GM18867 (cell line): ENCODE results near the gene PRODH.
"Not testable (repeated sequence)": the region's sequence is repeated elsewhere in the genome, so short reads cannot be mapped to it uniquely, and the experiment has no call there.

Source experiments
- ATAC-seq: cut with Tn5 transposase; IDR thresholded peaks from one replicate; pipeline ENCODE4 v1.9.1; 2021; ENCODE audit warnings: mild to moderate bottlenecking, moderate library complexity; ENCODE audit not compliant: unreplicated experiment

The PRODH gene, protein sequence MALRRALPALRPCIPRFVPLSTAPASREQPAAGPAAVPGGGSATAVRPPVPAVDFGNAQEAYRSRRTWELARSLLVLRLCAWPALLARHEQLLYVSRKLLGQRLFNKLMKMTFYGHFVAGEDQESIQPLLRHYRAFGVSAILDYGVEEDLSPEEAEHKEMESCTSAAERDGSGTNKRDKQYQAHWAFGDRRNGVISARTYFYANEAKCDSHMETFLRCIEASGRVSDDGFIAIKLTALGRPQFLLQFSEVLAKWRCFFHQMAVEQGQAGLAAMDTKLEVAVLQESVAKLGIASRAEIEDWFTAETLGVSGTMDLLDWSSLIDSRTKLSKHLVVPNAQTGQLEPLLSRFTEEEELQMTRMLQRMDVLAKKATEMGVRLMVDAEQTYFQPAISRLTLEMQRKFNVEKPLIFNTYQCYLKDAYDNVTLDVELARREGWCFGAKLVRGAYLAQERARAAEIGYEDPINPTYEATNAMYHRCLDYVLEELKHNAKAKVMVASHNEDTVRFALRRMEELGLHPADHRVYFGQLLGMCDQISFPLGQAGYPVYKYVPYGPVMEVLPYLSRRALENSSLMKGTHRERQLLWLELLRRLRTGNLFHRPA

DNA sequence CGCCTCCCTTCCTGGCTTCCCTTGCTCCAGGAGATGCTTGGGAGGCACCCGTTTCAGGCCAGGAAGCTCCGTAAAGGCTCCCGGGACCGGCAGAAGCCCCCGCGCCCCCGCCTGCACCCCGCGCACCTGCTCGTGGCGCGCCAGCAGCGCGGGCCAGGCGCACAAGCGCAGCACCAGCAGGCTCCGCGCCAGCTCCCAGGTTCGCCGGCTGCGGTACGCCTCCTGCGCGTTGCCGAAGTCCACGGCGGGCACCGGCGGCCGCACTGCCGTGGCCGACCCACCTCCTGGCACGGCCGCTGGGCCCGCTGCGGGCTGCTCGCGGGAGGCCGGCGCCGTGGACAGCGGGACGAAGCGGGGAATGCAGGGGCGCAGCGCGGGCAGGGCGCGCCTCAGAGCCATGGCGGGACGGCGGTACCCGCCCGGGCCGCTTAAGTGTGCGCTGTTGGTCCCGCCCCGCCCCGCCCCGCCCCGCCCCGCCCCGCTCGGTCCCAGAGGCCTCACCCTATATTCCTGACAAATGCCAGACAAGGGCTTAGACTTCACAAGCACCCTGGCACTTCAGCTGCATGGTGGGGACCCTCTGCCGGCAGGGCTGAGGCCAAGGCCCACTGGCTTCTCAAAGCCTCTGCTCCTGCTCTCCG, at the start of gene PRODH:
PRODH (minus strand) TSS at position 405 of the 641 bp plus-strand sequence; CDS start at position 399, 6 bp downstream.
- ATAC-seq, result no peak

DNA sequence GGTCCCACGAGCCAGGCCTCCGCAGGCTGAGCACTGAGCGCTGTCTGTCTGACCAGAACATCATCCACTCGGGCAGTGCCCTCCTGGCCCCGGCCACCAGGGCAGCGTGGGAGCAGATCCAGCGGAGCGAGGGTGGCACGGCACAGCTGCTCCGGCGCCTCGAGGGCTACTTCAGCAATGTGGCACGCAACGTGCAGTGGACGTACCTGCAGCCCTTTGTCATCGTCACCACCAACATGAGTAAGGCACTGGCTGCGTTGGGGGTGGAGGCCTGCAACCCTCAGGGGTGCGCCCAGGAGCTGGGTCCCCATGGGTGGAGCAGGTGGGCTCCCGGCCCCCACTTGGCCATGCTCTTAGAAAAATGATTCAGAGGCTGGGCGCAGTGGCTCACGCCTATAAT, 49.7 kb upstream of the PRODH start:
- ATAC-seq, result no peak

DNA sequence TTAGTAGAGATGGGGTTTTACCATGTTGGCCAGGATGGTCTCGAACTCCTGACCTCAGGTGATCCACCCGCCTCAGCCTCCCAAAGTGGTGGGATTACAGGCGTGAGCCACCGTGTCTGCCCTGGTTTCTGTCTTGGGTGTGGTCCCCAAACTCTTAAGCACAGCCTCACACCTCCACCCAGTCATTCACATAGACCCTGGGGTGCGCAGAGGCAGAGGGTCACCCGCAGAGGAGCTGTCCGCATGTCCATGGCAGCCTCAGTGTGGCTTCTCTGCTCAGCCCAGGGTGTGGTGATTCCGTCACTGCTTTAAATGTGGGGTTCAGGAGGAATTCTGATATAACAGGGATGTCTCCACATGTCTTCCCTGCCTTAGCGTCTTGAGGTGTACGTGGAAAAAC, 48.5 kb upstream of the PRODH start:
- ATAC-seq, result no peak

DNA sequence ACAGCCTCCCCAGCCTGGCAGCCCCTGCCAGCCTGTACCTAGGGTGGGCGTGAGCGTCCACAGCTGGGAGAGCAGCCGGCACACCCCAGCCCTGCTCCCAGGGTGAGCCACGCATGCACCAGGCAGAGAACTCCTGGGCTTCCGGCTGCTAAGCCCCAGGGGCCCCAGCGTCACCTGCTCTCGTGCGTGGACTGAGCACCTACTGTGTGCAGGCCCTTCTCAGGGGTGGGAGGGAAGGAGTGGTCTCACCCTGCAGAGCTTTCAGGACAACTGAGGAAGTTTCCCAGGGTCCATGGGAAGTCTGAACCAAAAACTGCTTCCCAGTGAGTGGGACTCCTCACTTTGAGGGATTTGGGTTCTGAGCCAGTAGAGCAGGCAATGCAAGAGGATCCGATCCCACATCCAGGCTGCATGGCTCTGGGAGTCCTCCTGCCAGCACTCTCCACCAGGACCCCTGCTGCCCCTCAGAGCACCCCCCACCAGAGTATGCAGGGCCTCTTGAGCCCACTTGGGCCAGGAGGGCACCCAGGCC, 47.1 kb upstream of the PRODH start:
- ATAC-seq, result no peak

DNA sequence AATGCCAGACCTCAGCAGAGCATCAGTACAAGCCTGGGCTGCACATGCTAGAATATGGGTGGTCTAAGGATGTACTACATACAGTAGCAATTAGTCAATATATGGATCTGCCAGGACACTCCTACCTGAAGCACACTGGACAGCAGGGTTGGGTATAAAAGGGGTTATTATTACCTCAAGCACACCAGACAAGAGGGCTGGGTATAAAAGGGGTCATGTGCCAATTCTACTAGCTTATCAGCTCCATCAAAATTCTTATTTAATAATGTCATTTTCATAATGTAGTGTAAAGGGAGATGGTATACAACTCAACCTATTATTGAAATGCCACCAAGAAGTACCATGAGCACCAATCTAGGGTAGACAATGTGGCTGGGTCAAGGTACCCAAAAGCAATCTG, 44.7 kb upstream of the PRODH start:
- ATAC-seq, result no peak

DNA sequence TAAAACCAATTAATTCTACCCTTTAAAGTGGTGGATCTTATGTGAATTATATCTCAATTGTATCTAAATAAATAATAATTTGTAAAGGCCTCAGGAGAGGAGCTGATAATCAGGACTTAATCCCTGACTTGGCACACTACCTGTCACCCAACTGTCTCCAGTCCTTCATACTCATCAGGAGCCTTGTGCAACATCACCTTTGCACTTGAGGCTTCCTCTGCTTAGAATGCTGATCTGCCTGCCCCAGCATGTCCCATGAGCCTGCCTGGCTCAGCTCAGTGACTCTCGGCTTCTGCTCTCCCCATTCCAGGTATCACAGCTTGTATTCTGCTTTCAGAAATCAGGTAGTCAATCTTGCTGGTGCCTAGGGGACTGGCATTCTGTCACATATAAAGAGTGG, 43.9 kb upstream of the PRODH start:
- ATAC-seq, result no peak

DNA sequence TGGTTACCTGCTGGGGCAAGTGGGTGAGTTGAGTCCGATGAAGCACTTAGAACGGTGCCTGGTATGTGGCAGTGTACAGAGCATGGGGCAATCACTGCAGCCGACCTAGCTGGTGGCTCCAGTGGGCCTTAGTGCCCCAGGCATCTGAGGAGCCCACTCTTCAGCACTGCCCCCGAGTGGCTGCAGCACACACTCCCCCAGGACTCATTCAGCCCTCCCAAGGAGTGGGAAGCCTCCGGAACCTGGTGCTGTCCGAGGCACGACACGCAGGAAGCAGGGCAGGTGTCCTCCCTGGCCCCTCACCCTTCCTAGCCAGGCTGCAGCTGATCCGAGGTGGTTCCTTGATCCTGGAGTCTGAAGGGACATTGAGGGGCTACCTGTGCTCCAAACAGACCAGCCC, 42.4 kb upstream of the PRODH start:
- no peak for ATAC-seq

DNA sequence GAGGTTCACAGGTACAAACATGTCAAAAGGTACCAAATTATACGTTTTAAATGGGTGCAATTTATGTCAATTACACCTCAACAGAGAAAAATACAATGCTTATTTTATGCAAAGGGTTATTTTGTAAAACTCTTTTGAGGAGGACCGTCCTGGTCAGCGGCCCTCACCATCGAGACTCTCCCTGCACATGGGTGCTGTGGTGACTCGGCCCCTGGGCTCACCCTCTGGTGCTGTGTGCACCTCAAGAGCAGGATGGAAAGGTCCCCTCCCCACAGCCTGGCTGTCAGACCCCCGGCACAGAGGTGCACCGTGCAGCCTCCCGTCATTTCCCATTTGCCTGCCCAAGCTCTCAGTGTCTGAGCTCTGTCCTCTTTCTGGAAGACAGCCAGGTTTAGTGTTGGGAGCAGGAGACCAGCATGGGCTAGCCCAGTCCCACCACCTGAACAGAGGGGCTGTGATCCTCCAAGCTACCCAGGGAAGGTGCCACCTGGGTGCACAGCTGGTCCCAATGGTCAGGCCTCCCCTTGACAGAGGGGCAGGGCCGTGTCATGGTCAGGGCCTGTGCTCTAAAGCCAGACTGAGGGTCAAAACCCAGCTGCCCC, 41.8 kb upstream of the PRODH start:
- ATAC-seq, result no peak

DNA sequence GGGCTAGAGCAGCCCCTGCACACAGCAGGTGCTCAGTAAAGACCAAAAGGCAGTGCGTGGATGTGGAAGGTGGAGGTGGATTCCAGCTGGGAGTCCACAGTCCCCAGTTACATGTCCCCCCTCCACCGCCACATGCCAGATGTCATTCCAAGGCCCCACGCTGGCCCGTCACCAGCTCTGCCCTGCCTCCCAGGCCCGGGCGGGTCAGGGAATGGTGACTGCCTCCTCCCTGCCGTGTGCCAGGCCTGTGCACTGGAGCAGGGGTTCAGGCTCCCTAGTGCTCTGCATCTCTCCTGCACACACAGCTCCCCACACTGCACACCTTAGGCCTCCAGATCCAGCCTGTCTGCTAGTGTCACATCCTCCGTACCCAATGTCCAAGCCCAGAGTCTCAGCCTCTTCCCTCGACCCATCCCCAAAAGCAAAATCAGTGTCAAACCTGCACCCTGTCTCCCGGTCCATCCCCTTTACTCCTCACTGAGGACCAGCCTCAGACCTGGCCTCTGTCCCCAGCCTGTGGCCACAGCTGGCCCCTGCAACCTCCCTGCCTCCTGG, 40.2 kb upstream of the PRODH start:
- ATAC-seq, result no peak

DNA sequence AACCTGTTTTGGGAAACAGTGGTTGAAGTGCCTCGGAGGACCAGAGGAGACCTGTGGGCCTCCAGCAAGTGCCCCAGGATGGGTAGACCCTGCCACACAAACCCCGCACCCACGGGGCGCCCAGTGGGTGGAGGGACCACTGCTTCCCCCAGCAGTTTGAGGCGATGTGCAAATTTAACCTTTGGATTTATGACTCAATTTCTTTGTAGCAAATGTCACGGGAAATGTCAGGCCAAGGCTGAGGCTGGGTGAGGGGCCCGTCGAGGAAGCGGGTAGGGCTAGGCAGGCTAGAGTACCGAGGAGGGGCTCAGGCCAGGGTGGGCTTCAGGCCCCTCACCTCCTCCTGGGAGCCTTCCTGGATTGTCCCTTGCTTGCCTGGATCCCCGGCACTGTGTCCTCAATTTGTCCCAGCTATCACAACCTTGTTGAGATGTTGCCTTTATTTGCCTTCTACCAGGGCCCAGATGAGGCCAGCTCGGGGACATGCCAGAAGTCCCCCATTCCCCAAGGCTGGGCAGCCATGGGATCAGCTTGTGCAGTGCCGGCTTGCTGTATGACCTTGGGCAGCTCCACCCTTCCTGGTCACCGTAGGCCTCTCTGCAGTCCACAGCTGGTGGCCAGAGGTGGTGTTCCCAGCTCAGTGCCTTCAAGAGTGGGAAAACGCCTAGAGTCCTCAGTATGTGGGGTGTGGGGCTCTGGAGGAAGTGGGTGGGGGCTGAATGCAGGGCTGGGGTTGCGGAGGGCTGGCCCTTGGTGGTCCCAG, 39.5 kb upstream of the PRODH start:
- ATAC-seq, result no peak

DNA sequence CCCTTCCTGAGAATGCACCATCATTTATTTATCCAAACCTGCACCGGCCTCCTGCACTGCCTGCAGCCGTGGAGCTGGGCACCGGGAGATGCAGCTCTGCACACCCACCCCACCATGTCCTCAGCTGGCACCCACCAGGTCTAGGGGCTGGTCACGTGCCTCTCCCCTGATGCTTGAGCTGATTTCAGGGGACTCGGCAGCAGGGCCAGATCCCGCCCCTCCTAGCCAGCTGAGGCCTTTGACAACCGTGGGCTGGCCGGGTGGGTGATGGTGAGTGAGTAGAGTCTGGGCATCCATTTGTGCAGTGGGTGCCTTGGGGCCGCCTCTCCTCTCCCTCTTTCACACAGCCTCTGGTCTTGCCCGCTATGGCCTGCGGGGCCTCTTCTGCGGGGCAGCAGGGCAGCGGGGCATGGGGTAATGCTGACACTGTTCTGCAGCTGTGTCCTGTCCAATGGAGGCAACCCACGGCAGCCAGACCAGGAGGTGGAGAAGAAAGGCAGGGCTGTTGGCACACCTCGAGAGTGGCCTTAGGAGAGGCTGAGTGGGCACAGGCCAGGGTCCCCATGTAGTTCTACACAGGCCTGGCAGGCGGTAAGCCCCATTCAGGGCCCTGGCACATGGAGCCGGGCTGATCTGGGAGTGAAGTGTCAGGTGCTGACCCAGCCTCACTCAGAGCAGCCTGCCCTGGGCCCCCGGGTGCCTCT, 38.5 kb upstream of the PRODH start:
- no peak for ATAC-seq

DNA sequence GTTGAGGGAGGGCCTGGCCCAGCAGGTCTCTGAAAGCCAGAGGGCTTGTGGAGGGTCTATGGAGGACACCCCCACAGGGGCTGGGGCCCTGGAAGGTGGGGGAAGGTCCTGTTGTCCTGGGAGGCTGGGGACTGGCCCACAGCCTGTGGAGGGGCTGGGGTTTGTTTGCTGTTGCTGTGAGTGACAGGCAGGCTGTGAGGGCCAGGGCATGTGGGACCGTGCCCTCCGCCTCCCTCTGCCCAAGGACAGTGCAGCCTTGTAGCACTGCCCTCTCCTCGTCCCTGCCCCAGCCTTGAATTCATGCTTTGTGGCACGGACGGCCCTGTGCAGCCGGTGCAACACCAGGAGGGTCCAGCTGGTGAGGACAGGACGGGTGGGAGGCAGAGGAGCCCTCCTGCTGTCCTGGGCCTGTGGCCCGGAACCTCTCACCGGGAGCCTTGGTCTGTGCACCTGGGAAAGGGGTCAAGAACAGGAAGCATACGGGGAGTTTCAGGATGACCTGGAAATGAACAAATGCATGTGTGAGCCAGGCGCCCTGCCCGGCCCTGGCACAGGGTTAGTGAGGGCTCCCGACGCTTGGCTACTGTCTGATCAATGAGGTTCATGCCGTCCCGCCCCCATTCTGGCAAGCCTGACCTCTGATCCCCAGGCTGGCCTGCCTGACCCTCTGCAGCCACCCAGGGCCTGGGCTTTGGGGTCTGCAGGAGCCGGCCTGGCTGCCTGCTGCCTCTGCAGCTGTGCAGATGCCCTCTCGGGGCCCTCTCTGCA, 37.4 kb upstream of the PRODH start:
- no peak for ATAC-seq

DNA sequence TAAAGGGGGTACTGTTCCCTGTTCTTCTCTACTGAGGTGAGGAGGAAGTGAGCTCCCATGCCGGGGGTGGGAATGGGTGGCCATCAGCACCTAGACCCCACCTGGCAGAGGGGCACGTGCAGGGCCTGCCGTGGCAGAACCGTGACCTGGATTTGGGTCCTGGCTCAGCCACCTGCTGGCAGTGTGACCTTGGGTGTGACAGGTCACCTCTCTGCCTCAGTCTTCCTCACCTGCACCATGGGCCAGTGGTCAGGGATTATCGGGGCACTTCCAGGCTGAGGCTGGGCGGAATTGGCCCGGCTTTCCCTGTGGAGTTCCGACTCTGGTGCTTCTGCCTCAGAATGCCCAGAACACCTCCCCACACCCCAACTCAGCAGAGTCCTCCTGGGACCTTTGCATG, 36.5 kb upstream of the PRODH start:
- ATAC-seq, result not testable (repeated sequence)

DNA sequence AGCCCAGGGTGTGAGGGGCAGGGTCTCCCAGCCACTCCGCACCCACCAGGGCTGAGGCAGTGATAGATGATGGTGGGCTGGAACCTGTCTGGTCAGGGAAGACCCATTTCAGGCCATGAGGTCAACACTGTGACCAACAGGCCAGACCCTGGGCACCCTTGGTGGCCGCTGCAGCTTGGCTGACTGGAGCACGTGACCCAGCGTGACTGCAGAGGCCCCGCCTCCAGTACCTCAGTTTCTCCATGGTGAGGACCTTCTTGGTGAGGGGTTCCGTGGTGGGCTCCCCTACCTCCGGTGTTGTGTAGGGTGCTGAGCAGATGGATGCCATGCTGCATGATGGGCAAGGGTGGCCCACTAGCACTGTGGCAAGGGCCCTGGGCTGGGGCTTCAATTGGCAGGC, 35.9 kb upstream of the PRODH start:
- not testable (repeated sequence) for ATAC-seq

DNA sequence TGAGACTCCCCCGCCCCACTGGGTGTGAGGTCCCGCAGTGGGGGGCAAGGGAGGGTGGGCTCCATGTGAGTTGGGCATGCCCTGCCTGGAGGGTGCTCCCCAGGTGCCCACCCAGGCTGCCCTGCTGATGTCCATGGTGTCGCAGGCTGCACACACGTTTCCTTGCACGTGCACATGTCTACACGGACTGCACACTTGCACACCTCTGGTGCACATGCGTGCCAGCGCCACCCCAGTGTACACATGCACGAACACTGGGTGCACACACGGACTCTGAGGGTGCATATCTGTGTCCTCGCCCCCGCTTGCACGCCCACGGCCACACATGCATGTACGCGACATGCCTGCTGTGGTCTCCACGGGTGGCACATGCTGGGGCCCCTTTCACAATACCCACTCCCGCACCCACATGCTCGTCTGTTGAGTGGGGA, 35.2 kb upstream of the PRODH start:
- no peak for ATAC-seq

DNA sequence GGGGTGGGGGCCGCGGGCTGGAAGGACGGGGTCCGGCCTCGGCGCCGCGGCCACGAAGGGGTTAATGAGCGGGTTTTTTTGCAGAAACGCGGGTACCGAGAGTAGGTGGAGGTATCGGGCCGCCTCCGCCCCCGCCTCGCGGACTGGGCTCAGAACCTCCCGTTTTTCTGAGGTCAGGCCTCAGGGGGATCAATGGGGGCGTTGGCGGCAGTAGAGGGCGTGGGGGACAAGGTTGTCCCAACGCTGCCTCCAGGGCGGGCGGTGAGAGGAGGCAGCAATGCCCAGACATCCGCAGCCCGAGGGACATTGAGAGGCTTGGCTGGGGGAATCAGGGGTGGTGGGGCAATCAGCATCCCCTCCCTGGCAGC, 34.8 kb upstream of the PRODH start:
- ATAC-seq, result no peak

DNA sequence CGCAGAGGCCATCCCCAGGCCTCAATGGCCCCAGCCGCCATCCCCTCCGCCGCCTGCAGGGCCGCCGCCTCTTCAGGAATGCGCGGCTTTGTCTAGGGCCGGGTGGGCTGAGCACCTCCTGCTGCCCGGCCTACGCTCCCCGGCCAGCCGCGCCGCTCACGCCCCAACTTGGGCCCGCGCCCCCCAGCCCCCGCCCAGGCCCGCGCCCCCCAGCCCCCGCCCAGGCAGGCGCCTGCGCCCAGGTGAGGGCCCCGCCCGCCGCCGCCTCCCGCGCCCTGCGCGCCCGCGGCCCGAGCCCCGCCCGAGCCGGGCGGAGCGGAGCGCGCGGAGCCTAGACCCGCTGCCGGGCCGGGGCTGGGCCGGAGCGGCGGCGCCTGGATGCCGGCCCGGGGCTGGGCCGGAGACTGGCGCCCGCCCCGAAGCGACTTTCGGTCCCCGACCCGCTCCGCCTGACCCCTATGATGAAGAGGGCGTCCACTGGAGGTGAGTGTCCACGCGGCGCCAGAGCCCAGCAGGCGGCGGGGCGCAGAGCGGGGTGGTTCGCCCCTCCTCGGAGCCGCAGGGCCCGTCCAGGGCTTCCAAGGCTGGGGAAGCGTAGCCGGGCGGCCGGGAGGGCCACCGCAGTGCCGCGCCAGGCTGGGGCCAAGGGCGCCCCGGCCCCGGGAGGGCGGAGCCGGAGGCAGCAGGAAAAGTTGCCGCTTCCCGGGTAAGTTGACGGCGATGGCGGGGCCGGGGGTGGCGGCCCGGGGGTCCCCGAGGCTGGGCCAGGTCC, 34.3 kb upstream of the PRODH start:
- ATAC-seq, result no peak
